ENCODE results near the gene EHD3. TPM values are rescaled to one million over a fixed set of nuclear protein-coding genes. Genes with fewer than 3 reads are reported as not detected.

Gene EHD3
- total and polyA plus RNA-seq, 10 donors: 4.6 to 27.2 (median 14.2) TPM

DNA sequence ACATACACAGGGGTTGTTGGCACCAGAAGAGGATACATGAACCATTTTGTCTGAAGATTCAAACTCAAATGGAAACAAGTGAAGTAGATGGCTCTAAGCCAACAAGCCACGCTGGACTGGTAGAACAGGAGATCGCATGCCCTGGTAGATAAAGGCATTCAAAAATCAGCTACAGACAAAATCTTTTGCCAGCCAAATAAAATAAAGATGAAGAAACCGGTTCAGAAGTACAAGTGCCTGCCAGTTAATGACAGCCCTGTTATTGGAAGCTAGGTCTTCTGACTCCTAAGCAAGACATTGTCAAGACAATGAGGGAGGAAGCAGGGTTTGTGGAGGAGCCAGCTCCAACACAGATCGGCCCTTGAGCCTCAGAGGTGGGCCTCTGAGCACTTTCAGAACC lies 52.3 kb downstream of the EHD3 start:
- intact Hi-C loops (cut with DNase I; ENCODE audit: low total_unique reads): no loop called here
- DNase-seq: no peak
- Histone ChIP-seq H3K4me1 (no peaks in the 10 kb centered on the region), H3K9me3 (no peaks in the 10 kb centered on the region), H3K36me3 (no peaks in the 10 kb centered on the region), H3K27me3 (replicated peaks in 1 of 7) (no peaks in the 10 kb centered on the region), H3K27ac (no peak overlapping the region), H3K4me3 (no peak overlapping the region)
- no peak for TF ChIP-seq POLR2AphosphoS5 (IDR thresholded peaks at IDR 0.05)
- TF ChIP-seq, protein P1, sequence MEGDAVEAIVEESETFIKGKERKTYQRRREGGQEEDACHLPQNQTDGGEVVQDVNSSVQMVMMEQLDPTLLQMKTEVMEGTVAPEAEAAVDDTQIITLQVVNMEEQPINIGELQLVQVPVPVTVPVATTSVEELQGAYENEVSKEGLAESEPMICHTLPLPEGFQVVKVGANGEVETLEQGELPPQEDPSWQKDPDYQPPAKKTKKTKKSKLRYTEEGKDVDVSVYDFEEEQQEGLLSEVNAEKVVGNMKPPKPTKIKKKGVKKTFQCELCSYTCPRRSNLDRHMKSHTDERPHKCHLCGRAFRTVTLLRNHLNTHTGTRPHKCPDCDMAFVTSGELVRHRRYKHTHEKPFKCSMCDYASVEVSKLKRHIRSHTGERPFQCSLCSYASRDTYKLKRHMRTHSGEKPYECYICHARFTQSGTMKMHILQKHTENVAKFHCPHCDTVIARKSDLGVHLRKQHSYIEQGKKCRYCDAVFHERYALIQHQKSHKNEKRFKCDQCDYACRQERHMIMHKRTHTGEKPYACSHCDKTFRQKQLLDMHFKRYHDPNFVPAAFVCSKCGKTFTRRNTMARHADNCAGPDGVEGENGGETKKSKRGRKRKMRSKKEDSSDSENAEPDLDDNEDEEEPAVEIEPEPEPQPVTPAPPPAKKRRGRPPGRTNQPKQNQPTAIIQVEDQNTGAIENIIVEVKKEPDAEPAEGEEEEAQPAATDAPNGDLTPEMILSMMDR (IDR thresholded peaks at IDR 0.05 in 8 of 11, conservative IDR thresholded peaks at IDR 0.05 in 3 of 11): no peak
- no peak for TF ChIP-seq POLR2A (IDR thresholded peaks at IDR 0.05)
- WGBS, 5 donors: 75 to 81% (median 78%) methylated on average over 4 of the region's 4 CpGs

DNA sequence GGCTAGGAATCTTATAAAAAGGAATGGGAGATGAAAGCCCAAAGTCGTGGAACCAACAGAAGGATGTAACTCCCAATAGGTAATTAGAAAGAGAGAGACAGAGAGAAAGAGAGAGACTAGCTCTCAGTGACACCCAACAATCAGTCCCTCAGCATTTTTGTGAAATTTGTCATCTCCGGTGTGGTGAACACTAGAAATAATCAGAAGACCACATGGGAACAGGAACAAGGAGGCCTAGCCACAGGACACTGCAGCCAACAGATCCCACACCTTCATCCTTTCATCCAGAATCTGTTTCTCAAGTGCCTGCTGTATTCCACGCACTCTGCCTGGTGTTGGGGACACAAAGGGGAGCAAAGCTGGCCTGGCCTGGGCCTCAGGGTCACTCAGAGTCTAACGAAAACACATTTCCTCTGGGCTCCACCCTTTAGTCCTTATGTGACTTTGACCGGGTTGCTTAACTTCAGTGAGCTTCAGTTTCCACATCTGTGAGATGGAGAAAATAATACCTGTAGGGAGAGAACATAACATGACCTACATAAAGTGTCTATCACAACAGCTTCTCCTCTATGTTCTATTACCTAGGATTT lies 53.1 kb downstream of the EHD3 start:
- DNase-seq: no peak
- Histone ChIP-seq H3K36me3 (no peaks in the 10 kb centered on the region), H3K4me3 (no peak overlapping the region), H3K27ac (no peak overlapping the region), H3K27me3 (replicated peaks in 1 of 7) (no peaks in the 10 kb centered on the region), H3K4me1 (no peaks in the 10 kb centered on the region), H3K9me3 (no peaks in the 10 kb centered on the region)
- WGBS, 5 donors: 74 to 83% (median 77%) methylated on average over 5 of the region's 5 CpGs
- intact Hi-C loops (cut with DNase I; ENCODE audit: low total_unique reads): no loop called here
- TF ChIP-seq, protein P1 (IDR thresholded peaks at IDR 0.05 in 8 of 11, conservative IDR thresholded peaks at IDR 0.05 in 3 of 11): no peak

DNA sequence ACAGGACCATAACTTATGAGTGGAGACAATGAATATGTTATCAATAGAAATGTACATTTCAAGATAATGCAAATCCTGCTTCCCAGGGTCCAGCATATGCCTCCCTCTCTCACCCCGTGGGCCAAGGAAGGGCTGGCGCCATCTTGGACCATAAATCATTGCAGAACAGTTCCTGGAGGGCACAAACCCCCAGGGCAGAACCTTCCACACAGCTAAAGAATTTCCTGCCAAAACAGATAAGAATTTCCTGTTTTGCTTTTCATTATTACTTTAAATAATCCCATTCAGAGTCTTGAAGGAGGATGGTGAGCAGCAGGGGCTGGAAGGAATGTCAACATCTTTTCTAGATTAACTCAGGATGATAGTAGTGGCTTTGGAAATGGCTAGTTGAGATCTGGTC lies 53.7 kb downstream of the EHD3 start:
- Histone ChIP-seq H3K4me3 (no peak overlapping the region), H3K27me3 (replicated peaks in 1 of 7) (no peaks in the 10 kb centered on the region), H3K9me3 (no peaks in the 10 kb centered on the region), H3K36me3 (no peaks in the 10 kb centered on the region), H3K4me1 (no peaks in the 10 kb centered on the region), H3K27ac (no peak overlapping the region)
- TF ChIP-seq, protein P1 (IDR thresholded peaks at IDR 0.05 in 8 of 11, conservative IDR thresholded peaks at IDR 0.05 in 3 of 11): no peak
- TF ChIP-seq POLR2A (IDR thresholded peaks at IDR 0.05) (no peak), POLR2AphosphoS5 (IDR thresholded peaks at IDR 0.05) (no peak)
- no peak for DNase-seq
- intact Hi-C loops (cut with DNase I; ENCODE audit: low total_unique reads): no loop called here
- WGBS, 5 donors: 18 to 31% (median 28%) methylated on average over 2 of the region's 2 CpGs

DNA sequence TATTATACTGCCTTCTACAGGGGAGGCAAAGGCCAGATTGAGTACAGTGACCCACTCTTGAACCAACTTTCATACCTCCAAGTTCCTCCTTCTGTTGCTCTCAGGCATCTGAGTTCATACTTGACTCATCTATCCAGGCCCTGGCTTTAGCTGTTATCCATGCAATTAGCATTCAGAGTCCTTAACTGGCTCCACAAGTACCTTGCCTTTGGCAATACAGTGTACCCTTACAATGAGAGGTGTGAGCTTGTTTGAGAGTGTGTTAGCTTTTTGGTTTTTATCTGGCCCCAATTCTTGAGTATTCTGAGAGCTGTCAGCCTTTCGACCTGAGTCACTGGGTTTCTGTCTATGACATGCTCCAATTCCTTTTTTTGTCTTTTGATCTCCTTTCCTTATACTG lies 60.2 kb downstream of the EHD3 start:
- TF ChIP-seq, protein P1 (IDR thresholded peaks at IDR 0.05 in 8 of 11, conservative IDR thresholded peaks at IDR 0.05 in 3 of 11): no peak
- Histone ChIP-seq H3K4me1 (peaks cover 0 to 22% (median 8%) of the 10 kb centered on the region in 6 donors), H3K36me3 (no peaks in the 10 kb centered on the region), H3K4me3 (no peak overlapping the region), H3K9me3 (no peaks in the 10 kb centered on the region), H3K27me3 (replicated peaks in 1 of 7) (no peaks in the 10 kb centered on the region), H3K27ac (no peak overlapping the region)
- no peak for DNase-seq
- intact Hi-C loops (cut with DNase I; ENCODE audit: low total_unique reads): no loop called here
- WGBS, 5 donors: 85 to 94% (median 88%) methylated on average over 1 of the region's 1 CpG

Data from spleen (tissue), 11 donors.